DOHH2 (cell line): ENCODE data around the gene ALK.

Experiments
- H3F3A ChIP-seq: fragments of 200-600 bp; sonication (generic), shearing (Covaris generic); 2 replicates; pipeline ENCODE4 v1.6.0; 2016; ENCODE audit warnings: antibody characterized with exemption, mild to moderate bottlenecking; ENCODE audit not compliant: control insufficient read depth, insufficient read depth
- H3K27ac ChIP-seq: fragments of 200-600 bp; sonication (generic); 2 replicates; pipeline ENCODE4 v1.5.1; 2014; ENCODE audit warnings: low read depth, mild to moderate bottlenecking, low read length, moderate library complexity
- H3K27me3 ChIP-seq: fragments of 200-600 bp; sonication (generic); 2 replicates; pipeline ENCODE4 v1.6.1; 2014; ENCODE audit warnings: mild to moderate bottlenecking, low read length, mixed read lengths; ENCODE audit not compliant: control insufficient read depth
- H3K36me3 ChIP-seq: fragments of 200-600 bp; sonication (generic); 2 replicates; pipeline ENCODE4 v1.6.1; 2014; ENCODE audit warnings: mild to moderate bottlenecking, low read length, moderate library complexity, mixed read lengths; ENCODE audit not compliant: control insufficient read depth
- H3K4me1 ChIP-seq: fragments of 200-600 bp; sonication (generic); 2 replicates; pipeline ENCODE4 v1.6.1; 2014; ENCODE audit warnings: mild to moderate bottlenecking, low read length, mixed read lengths; ENCODE audit not compliant: control insufficient read depth
- H3K4me2 ChIP-seq: fragments of 200-600 bp; sonication (generic); 2 replicates; pipeline ENCODE4 v1.6.0; 2014; ENCODE audit warnings: mild to moderate bottlenecking, low read length, moderate library complexity
- H3K4me3 ChIP-seq: fragments of 200-600 bp; sonication (generic); 2 replicates; pipeline ENCODE4 v1.5.1; 2014; ENCODE audit warnings: mild to moderate bottlenecking, low read length, mixed read lengths
- H3K79me2 ChIP-seq: fragments of 200-600 bp; sonication (generic); 2 replicates; pipeline ENCODE4 v1.6.1; 2014; ENCODE audit warnings: mild to moderate bottlenecking, low read length, mixed read lengths; ENCODE audit not compliant: control insufficient read depth
- H3K9me2 ChIP-seq: fragments of 200-600 bp; sonication (generic); replicated peaks from 2 replicates; pipeline ENCODE4 v1.6.1; 2014; ENCODE audit warnings: mild to moderate bottlenecking, low read length, mixed read lengths; ENCODE audit not compliant: control insufficient read depth
- H3K9me3 ChIP-seq: fragments of 200-600 bp; sonication (generic); 2 replicates; pipeline ENCODE4 v1.6.1; 2014; ENCODE audit warnings: antibody characterized with exemption, low read length, mixed read lengths; ENCODE audit not compliant: control insufficient read depth, insufficient read depth
- H4K20me1 ChIP-seq: fragments of 200-600 bp; sonication (generic); 2 replicates; pipeline ENCODE4 v1.6.0; 2014; ENCODE audit warnings: low read depth, mild to moderate bottlenecking, antibody characterized with exemption, low read length, moderate library complexity; ENCODE audit not compliant: control insufficient read depth, insufficient read depth
- EZH2phosphoT487 ChIP-seq: fragments of 200-600 bp; sonication (generic); IDR thresholded peaks from 2 replicates; pipeline ENCODE4 v1.6.1; 2017; ENCODE audit warnings: borderline replicate concordance, mild to moderate bottlenecking, antibody characterized with exemption, low read length, moderate library complexity, mixed read lengths
- TF ChIP-seq, protein P1 (sequence below): fragments of 200-600 bp; sonication (generic); IDR thresholded peaks from one replicate; pipeline ENCODE4 v1.5.1; 2014; ENCODE audit warnings: antibody characterized with exemption, mild to moderate bottlenecking, low read depth, low read length; ENCODE audit not compliant: poor library complexity, severe bottlenecking

ALK gene

DNA sequence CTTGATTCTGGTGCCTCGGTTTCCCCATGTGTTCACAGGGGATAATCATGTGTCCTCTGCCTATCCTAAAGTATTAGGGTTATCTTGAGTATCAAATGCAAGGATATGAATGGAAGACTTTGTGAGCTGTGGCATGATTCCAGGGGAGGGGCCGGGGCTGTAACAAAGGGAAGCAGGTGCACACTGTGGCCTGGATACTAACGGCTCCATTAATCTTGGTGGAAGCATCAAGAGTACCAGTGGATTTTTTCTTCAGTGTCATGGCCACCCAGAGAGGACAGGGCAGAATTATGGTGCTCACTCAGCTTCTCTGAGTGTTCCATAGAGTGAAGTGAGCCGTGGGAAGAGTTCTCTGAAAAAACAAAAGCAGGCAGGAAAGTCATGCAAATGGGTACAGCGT, 320.1 kb downstream of the ALK start:
- no peak overlapping the region for H3K27ac ChIP-seq

DNA sequence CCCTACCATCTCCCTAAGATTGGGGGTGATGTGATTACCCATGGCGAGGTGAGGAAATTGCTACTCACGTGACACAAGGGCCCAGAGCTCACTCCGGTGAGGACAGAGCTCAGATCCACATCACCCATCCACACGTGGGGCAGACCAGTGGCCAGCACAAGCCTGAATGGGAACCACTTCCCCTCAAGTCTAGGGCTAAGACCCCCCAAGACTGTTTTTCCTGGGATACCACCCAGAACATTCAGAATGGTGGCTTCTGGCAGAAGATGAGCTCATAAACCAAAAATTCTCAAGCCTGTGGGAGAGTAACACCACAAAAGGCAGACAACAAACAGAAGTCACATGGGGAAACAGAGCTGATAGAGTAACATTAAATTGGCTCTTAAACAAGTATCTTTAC, 321.4 kb downstream of the ALK start:
- Histone ChIP-seq H3K9me2 (no peaks in the 10 kb centered on the region), H3K9me3 (no peaks in the 10 kb centered on the region), H3K27ac (no peak overlapping the region), H3F3A (no peaks in the 10 kb centered on the region), H4K20me1 (no peaks in the 10 kb centered on the region), H3K36me3 (no peaks in the 10 kb centered on the region), H3K4me3 (no peak overlapping the region), H3K4me2 (no peak overlapping the region), H3K4me1 (no peaks in the 10 kb centered on the region), H3K79me2 (no peaks in the 10 kb centered on the region), H3K27me3 (no peaks in the 10 kb centered on the region)
- no peak for TF ChIP-seq EZH2phosphoT487
- TF ChIP-seq, protein P1, sequence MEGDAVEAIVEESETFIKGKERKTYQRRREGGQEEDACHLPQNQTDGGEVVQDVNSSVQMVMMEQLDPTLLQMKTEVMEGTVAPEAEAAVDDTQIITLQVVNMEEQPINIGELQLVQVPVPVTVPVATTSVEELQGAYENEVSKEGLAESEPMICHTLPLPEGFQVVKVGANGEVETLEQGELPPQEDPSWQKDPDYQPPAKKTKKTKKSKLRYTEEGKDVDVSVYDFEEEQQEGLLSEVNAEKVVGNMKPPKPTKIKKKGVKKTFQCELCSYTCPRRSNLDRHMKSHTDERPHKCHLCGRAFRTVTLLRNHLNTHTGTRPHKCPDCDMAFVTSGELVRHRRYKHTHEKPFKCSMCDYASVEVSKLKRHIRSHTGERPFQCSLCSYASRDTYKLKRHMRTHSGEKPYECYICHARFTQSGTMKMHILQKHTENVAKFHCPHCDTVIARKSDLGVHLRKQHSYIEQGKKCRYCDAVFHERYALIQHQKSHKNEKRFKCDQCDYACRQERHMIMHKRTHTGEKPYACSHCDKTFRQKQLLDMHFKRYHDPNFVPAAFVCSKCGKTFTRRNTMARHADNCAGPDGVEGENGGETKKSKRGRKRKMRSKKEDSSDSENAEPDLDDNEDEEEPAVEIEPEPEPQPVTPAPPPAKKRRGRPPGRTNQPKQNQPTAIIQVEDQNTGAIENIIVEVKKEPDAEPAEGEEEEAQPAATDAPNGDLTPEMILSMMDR, result no peak

More for the DNA sequence above, 320.1 kb downstream of the ALK start:
- H3K4me3 ChIP-seq, result no peak overlapping the region
- H3K4me2 ChIP-seq, result no peak overlapping the region
- no peaks in the 10 kb centered on the region for H3K36me3 ChIP-seq
- no peaks in the 10 kb centered on the region for H3F3A ChIP-seq
- no peaks in the 10 kb centered on the region for H4K20me1 ChIP-seq
- H3K27me3 ChIP-seq, result no peaks in the 10 kb centered on the region
- TF ChIP-seq EZH2phosphoT487, result no peak
- TF ChIP-seq, protein P1, result no peak
- H3K9me2 ChIP-seq, result no peaks in the 10 kb centered on the region
- no peaks in the 10 kb centered on the region for H3K4me1 ChIP-seq
- no peaks in the 10 kb centered on the region for H3K79me2 ChIP-seq
- no peaks in the 10 kb centered on the region for H3K9me3 ChIP-seq

DNA sequence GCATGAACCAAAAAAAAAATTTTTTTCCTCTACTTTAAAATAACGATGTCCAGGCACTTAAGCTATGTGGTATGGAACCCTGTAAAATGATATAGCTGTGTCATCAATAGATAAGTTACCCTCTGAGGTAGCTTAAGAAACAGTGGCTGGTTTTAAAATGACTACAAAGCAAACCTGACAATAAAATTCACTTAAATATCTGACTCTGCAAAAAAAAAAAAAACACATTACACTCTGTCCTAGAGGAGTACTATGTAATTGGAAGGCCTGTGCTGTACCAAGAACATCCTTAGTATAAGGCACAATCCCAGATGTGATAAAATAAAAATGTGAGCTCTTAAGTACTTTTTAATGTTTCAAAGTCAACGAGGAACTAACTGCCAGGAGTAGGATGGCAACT, 322.4 kb downstream of the ALK start:
- Histone ChIP-seq H3K4me3 (no peak overlapping the region), H3K79me2 (no peaks in the 10 kb centered on the region), H3K4me2 (no peak overlapping the region), H3K9me2 (no peaks in the 10 kb centered on the region), H3F3A (no peaks in the 10 kb centered on the region), H3K9me3 (no peaks in the 10 kb centered on the region), H3K4me1 (no peaks in the 10 kb centered on the region), H3K36me3 (no peaks in the 10 kb centered on the region), H3K27ac (no peak overlapping the region), H4K20me1 (no peaks in the 10 kb centered on the region), H3K27me3 (no peaks in the 10 kb centered on the region)
- TF ChIP-seq, protein P1, result no peak
- TF ChIP-seq EZH2phosphoT487, result no peak

DNA sequence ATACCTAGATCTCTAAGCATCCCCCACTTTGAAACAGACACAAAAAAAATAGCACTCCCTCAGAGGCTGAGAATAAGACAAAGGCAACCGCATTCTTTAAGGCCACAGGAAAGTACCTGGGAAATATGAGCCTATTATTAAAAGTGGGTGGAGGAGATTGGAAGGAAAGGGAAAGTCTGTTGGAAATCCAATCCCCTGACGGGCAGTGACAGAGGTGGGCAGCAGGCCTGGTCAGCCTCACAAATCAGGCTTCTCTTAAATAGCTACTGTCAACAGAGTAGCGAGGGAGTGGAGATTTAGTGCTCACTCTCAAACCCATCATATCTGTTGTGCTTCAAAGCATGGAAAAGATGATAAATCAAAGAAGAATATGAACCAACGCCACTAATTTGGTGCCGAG, 324.4 kb downstream of the ALK start:
- no peak for TF ChIP-seq EZH2phosphoT487
- TF ChIP-seq, protein P1, result no peak
- H3K79me2 ChIP-seq, result no peaks in the 10 kb centered on the region
- H3K27ac ChIP-seq, result no peak overlapping the region
- H3K36me3 ChIP-seq, result no peaks in the 10 kb centered on the region
- no peaks in the 10 kb centered on the region for H3K9me2 ChIP-seq
- no peak overlapping the region for H3K4me3 ChIP-seq
- no peaks in the 10 kb centered on the region for H3K27me3 ChIP-seq
- H3K9me3 ChIP-seq, result no peaks in the 10 kb centered on the region
- no peaks in the 10 kb centered on the region for H3F3A ChIP-seq
- no peaks in the 10 kb centered on the region for H4K20me1 ChIP-seq
- H3K4me1 ChIP-seq, result no peaks in the 10 kb centered on the region
- no peak overlapping the region for H3K4me2 ChIP-seq
